LoVo (cell line): ENCODE measurements around the gene GPATCH8.

Experiments used
- DNase-seq: peaks from one replicate; pipeline ENCODE4 v3.0.0-alpha.2; 2016; ENCODE audit warnings: low spot score

The GPATCH8 gene

DNA sequence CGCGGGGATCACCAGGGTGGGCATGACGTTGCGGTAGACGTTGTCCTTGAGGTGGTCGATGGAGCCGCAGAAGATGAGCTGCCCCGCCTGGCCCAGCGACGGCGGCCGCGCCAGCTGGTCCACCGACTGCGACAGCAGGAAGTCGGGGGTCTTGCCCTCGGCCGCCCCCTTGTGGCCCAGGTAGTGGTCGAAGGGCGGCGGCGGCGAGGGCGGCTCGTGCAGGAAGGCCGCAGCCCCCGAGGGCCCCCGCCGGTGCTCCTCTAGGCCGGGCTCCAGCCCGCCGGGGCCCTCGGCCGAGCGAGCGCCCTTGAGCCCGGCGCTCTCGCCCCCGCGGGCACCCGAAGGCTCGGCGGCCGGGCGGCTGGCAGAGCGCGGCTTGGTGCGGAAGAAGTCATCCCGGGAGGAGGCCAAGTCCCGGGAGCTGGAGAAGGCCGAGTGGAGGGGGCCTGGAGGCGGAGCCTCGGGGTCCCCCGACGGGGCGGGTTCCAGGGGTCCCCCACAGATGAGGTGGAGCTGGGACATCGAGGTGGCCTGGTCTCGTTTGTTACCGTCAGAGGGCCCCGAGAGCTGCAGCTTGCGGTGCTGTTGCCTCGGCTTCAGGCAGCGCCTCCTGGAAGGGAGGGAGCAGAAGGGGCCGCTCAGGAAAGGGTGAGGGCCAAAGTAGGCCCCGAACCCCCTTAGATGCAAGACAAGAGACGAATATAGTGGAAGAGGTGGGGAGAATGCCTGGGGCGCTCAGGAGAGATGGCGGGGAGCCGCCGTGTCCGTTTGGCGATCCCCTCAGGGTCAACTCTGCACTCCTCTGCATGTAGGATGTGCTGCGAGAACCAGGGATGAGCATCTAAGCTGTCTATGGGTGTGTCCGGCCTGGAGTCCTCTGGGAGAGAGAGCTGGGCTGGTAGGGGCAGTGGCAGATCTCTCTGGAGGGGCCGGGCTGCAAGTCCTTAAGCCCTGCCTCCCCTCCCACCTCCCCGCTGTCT lies 148.3 kb downstream of the GPATCH8 start:
- no peak for DNase-seq

DNA sequence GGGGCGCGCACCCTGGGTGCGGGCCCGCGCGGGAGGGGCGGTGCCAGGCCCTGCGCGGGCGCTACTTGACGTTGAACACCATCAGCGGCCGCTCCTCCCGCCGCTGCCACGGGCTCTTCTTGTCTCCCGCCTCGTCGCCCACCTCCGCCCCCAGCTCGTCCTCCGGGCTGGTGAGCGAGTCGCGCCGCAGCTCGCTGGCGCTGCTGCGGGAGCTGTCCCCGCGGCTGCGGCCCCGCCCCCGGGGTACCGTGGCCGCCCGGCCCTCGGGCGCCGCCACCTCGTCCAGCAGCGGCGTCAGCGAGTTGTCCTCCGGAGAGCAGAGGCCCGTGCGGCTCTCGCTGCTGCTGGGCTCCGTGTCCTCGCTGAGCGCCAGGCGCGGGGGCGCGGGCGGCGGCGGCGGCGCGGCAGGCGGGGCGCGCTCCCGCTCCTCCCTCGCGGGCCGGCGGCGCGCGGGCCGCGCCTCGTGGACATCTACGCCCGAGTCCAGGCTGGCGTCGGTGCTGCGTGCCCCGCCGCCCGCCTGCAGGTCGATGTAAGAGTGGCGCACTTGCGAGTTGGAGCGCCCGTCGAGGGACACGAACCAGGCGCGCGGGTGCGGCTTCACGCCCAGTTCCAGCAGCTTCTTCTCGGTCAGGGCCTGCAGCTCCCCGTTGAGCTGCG lies 149.4 kb downstream of the GPATCH8 start:
- no peak for DNase-seq

DNA sequence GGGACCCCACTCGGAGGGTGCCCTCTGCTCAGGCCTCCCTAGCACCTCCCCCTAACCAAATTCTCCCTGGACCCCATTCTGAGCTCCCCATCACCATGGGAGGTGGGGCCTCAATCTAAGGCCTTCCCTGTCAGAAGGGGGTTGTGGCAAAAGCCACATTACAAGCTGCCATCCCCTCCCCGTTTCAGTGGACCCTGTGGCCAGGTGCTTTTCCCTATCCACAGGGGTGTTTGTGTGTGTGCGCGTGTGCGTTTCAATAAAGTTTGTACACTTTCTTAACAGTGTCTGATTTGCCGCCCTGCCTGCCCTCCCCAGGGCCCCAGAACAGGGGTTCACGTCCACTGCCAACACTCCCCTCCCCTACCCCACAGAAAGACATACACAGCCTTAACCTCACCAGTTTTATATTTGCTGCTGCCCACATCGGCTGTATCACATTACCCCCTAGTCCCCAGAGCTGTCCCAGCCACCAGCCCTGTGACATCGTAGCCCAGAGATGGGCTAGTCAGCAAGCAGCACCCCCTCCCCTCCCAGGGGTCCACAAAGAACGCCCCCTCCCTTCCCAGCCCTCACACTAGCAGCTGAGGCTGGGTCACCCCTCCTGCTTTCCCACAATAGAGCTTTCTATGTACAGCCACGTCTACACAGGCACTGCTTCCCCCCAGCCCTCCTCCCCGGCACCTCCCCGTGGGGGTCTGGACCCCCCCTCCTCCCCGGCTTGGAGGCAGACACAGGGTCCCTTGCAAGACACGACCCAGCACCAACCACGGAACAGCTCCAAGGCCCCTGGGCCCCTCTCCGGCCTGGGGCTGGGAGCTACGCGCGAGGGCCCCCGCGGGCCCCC lies 150.2 kb downstream of the GPATCH8 start:
- no peak for DNase-seq

DNA sequence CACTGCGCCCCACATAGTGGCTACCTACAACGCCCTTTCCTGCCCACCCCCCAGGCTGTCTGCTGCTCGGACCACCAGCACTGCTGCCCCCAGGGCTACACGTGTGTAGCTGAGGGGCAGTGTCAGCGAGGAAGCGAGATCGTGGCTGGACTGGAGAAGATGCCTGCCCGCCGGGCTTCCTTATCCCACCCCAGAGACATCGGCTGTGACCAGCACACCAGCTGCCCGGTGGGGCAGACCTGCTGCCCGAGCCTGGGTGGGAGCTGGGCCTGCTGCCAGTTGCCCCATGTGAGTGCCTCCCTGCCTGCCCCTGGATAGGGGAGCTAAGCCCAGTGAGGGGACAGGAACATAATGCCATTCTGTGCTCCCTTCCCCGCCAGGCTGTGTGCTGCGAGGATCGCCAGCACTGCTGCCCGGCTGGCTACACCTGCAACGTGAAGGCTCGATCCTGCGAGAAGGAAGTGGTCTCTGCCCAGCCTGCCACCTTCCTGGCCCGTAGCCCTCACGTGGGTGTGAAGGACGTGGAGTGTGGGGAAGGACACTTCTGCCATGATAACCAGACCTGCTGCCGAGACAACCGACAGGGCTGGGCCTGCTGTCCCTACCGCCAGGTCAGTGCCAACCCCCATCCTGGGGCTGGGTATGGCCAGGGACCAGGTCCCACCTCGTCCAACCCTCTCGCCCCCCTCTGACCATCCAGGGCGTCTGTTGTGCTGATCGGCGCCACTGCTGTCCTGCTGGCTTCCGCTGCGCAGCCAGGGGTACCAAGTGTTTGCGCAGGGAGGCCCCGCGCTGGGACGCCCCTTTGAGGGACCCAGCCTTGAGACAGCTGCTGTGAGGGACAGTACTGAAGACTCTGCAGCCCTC lies 151.0 kb downstream of the GPATCH8 start:
- DNase-seq = no peak

DNA sequence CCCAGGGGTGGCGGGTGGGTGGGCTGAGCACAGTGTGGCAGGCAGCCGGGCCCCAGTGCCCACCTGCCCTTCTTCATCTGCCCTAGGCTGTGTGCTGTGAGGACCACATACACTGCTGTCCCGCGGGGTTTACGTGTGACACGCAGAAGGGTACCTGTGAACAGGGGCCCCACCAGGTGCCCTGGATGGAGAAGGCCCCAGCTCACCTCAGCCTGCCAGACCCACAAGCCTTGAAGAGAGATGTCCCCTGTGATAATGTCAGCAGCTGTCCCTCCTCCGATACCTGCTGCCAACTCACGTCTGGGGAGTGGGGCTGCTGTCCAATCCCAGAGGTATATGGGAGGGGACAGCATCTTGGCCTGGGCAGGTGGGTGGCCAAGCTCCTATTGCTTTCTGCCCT lies 151.7 kb downstream of the GPATCH8 start:
- DNase-seq = no peak

DNA sequence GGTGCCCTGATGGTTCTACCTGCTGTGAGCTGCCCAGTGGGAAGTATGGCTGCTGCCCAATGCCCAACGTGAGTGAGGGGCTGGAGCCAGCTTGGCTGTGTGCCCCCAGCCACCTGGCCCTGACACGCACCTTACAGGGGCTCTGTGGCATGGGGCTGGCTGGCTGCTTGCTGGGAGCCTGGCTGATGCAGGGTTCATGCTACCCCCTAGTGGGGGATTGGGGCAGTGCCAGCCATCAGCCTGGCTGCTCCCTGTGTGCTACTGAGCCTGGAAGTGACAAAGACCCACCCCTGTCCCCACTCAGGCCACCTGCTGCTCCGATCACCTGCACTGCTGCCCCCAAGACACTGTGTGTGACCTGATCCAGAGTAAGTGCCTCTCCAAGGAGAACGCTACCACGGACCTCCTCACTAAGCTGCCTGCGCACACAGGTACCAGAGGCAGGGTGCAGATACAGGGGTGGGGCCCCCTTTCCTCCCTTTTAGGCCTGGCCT lies 152.4 kb downstream of the GPATCH8 start:
- DNase-seq = peak; percentile 47

DNA sequence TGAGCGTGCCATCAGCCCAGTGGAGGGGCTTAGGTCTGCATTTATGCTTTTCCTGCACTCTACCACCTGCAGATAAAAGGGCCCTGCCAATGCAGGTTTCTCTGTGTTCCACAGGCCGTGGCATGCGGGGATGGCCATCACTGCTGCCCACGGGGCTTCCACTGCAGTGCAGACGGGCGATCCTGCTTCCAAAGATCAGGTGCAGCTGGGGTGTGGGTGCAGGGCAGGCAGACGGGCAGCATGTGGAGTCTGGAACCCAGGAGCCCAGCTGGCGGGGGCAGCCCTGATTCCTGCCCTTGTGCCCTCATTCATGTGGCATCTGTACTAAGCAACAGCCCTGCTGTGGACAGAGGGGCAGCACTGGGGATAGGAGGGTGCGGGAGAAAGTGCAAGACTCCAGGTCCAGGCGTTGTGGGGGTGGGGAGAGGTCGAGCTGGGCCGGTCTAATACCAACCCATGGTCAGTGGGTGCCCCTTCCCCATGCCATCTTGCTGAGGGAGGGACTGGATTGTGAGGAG lies 153.6 kb downstream of the GPATCH8 start:
- no peak for DNase-seq

DNA sequence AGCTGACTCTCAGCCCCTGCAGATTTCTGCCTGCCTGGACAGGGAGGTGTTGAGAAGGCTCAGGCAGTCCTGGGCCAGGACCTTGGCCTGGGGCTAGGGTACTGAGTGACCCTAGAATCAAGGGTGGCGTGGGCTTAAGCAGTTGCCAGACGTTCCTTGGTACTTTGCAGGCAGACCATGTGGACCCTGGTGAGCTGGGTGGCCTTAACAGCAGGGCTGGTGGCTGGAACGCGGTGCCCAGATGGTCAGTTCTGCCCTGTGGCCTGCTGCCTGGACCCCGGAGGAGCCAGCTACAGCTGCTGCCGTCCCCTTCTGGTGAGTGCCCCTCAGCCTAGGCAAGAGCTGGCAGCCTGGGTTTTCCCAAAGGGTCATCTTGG lies 154.2 kb downstream of the GPATCH8 start:
- no peak for DNase-seq

DNA sequence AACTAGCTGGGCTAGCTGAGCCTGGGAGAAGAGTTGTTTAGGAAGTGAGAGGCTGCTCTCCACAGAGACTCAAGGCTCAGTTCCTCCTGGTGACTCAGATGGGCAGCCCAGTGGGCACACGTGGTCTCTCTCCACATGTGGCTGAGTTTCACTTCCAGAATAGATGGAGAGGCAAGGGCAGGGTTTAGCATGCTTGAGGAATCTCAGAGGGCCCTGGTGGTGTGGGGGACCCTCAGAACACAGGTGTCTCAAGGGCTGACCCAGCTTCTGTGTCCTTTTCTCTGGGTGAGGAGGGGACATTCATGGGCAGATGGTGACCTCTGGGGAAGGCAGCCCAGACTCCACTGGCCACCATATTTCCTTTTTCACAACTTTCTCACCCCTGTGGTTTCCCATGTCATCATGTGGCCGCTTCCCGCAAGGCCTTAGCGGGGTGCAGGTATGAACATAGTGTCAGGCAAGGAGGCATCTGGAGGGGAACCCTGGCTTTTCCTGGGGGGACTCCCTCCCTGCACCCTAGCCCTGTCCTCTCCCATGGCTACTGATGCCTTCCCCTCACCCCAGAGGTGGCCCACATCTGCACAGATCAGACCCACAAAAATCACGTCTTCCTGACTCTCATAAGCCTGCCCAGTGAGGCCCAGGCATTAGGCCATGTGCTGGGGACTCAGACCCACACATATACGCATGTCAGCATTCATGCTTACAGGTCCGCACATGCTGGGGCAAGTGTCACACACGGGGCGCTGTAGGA lies 154.8 kb downstream of the GPATCH8 start:
- no peak for DNase-seq
